Prostate gland (tissue), 2 donors: ENCODE data around the gene CPNE9. TPM values are rescaled to one million over a fixed set of nuclear protein-coding genes. Genes with fewer than 3 reads are reported as not detected.

Source experiments
- DNase-seq: peaks from one replicate; pipeline ENCODE4 v3.0.0-alpha.2; 2019; ENCODE audit warnings: low spot score
- H3K27ac ChIP-seq, 2 donors: fragments of 200-600 bp; sonication (generic); 2 replicates each; pipeline ENCODE4 v1.5.1; 2017 to 2019
- H3K27me3 ChIP-seq: fragments of 200-600 bp; sonication (generic); replicated peaks from 2 replicates; pipeline ENCODE4 v1.5.1; 2019; ENCODE audit not compliant: insufficient read depth
- H3K36me3 ChIP-seq, 2 donors: fragments of 200-600 bp; sonication (generic); 1 replicate in 1 of 2; 2 replicates in 1 of 2; pipeline versions ENCODE4 v1.5.1 to v1.8.1; 2017 to 2019
- H3K4me1 ChIP-seq: fragments of 200-600 bp; sonication (generic); replicated peaks from 2 replicates; pipeline ENCODE4 v1.5.1; 2019
- H3K4me3 ChIP-seq, 2 donors: fragments of 200-600 bp; sonication (generic); 2 replicates each; pipeline ENCODE4 v1.5.1; 2017 to 2019
- H3K9me3 ChIP-seq: fragments of 200-600 bp; sonication (generic); 2 replicates; pipeline ENCODE4 v1.5.1; 2017
- CTCF ChIP-seq, 4 experiments: fragments of 200-600 bp in 2 of 4; fragments of 450-650 bp in 2 of 4; sonication (generic) in 2 of 4; IDR thresholded peaks; 1 replicate in 3 of 4; 2 replicates in 1 of 4; pipeline ENCODE4 v1.5.1; 2016 to 2019; ENCODE audit warnings: antibody characterized with exemption in 4 of 4, mild to moderate bottlenecking in 2 of 4, moderate library complexity in 2 of 4
- POLR2A ChIP-seq: fragments of 450-650 bp; IDR thresholded peaks from one replicate; pipeline ENCODE4 v1.6.1; 2016; ENCODE audit warnings: antibody characterized with exemption, mild to moderate bottlenecking
- POLR2AphosphoS5 ChIP-seq: sonication (generic); formaldehyde crosslinking; IDR thresholded peaks from one replicate; pipeline ENCODE4 v1.6.1; 2017; ENCODE audit warnings: antibody characterized with exemption
- WGBS: methylation state at CpG from one replicate; pipeline ENCODE4 v1.1.5; 2018; 5-methylcytosine and 5-hydroxymethylcytosine counted together
- intact Hi-C: fragments of 100-400 bp; cut with DNase I; formaldehyde crosslinking; loops from one replicate; pipeline ENCODE4 v1.14.2; 2022
- total RNA-seq, 2 donors: library from RNA; depleted of rRNA; stranded (reverse); fragments of >200 nt; gene quantifications; one replicate each; pipeline ENCODE4 v1.1.0, GENCODE V29; 2016

CPNE9 gene
- total RNA-seq, 2 donors from 2014 or later, result not detected

DNA sequence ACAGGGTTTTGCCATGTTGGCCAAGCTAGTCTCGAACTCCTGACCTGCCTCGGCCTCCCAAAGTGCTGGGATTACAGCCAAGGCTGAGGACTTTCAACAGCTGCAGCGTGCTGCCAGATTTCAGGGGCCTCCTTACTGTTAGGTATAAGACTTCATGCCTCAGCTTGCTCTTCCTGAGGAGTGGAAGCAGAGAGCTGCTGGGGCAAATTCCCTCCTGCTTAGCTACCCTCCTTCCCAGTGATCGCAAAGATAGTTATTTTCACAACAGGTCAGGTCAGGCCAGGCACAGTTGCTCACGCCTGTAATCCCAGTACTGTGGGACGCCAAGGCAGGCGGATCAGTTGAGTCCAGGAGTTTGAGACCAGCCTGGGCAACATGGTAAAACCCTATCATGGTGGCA, 2.6 kb upstream of the CPNE9 start:
- no peak for DNase-seq
- Histone ChIP-seq H3K4me1 (peaks cover 7% of the 10 kb centered on the region), H3K27me3 (no peaks in the 10 kb centered on the region), H3K36me3 (peaks cover 3 to 5% of the 10 kb centered on the region in 2 donors), H3K27ac (no peak overlapping the region), H3K4me3 (no peak overlapping the region), H3K9me3 (no peaks in the 10 kb centered on the region)
- TF ChIP-seq POLR2AphosphoS5, result no peak
- TF ChIP-seq CTCF (IDR thresholded peaks at IDR 0.05), result no peak
- no peak for TF ChIP-seq POLR2A
- intact Hi-C loops, result no loop called here
- 76% methylated on average over 7 of the region's 7 CpGs for WGBS

GRCh38 chr3:9701711-9702110, 1.9 kb upstream of the CPNE9 start:
- H3K4me3 ChIP-seq, result no peak overlapping the region
- H3K27ac ChIP-seq, result no peak overlapping the region
- no peak for TF ChIP-seq POLR2A
- TF ChIP-seq POLR2AphosphoS5, result no peak
- TF ChIP-seq CTCF (IDR thresholded peaks at IDR 0.05), result no peak
- H3K4me1 ChIP-seq, result peaks cover 7% of the 10 kb centered on the region
- H3K36me3 ChIP-seq, result peaks cover 3 to 5% of the 10 kb centered on the region in 2 donors
- intact Hi-C loops, result no loop called here
- no peaks in the 10 kb centered on the region for H3K9me3 ChIP-seq
- DNase-seq, result no peak
- no peaks in the 10 kb centered on the region for H3K27me3 ChIP-seq
- WGBS, result 98% methylated on average over 10 of the region's 10 CpGs

DNA sequence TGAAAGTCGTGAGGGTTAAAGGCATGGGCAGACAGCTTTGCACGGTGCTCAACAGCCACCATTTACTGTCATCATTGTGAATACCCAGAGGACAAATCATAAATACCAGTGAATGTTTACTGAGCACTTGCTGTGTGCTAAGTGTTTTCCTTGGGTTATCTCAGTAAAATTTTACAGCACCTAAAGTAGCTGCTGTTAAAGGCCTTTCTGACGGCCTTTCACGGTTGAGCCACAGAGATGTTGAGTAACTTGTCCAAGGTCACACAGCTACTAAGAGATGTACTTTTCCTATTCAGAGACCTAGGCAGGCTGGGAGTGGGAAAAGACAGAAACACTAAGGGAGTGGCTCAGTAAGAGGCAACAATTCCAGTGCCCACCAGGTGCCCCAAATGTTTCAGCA, 393 bp upstream of the CPNE9 start:
- H3K4me3 ChIP-seq, result no peak overlapping the region
- no peaks in the 10 kb centered on the region for H3K27me3 ChIP-seq
- 67% methylated on average over 4 of the region's 4 CpGs for WGBS
- H3K4me1 ChIP-seq, result peaks cover 7% of the 10 kb centered on the region
- intact Hi-C loops, result no loop called here
- H3K27ac ChIP-seq, result no peak overlapping the region
- H3K36me3 ChIP-seq, result no peaks in the 10 kb centered on the region
- no peak for TF ChIP-seq POLR2AphosphoS5
- TF ChIP-seq POLR2A, result no peak
- no peak for TF ChIP-seq CTCF (IDR thresholded peaks at IDR 0.05)
- no peaks in the 10 kb centered on the region for H3K9me3 ChIP-seq
- DNase-seq, result no peak

DNA sequence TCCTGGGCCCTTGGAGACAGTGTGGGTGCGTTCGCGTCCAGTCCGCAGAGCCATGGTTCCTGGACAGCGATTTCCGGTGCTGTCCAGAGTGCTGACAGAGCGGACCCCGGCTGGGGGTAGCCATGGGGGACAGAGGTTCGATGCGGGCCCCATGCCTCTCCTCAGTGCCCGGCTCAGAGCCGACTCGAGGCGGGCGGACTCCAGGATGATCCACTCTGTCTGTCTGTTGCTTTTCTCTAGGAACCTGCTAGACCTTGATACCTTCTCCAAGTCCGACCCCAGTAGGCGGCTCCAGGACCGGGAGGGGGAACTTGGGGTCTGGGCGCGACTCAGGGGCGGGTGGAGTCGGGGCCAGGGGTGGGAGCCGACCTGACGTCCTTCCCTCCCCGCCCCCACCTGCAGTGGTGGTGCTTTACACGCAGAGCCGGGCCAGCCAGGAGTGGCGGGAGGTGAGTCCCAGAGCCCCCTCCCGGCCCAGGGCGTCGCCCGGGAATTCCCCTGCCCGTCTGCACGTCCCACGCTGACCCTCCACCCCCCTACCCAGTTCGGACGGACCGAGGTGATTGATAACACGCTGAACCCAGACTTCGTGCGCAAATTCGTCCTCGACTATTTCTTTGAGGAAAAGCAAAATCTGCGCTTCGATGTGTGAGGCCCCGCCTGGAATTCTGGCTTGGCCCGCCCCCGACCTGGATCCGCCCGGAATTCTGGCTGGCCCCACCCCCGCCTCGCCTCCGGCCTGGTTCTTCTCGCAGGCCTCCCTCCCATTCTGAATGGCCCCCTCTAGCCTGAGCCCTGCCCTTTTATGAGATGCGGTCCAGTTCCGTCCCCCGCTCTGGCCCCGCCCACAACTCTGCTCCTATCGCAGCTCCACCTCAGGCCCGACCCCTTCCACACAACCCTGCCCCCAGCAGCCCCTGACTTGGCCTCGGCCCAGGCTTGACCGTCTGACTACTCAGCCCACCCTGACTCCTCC, 1.0 kb downstream of the CPNE9 start:
- intact Hi-C loops, result no loop called here
- H3K27me3 ChIP-seq, result no peaks in the 10 kb centered on the region
- H3K4me1 ChIP-seq, result peaks cover 7% of the 10 kb centered on the region
- H3K27ac ChIP-seq, result no peak overlapping the region
- TF ChIP-seq CTCF (IDR thresholded peaks at IDR 0.05) (no peak), POLR2AphosphoS5 (no peak), POLR2A (no peak)
- no peak for DNase-seq
- H3K9me3 ChIP-seq, result no peaks in the 10 kb centered on the region
- H3K4me3 ChIP-seq, result peak overlapping the region; percentile 9 to 24
- under 1% methylated on average over 55 of the region's 62 CpGs for WGBS
- H3K36me3 ChIP-seq, result no peaks in the 10 kb centered on the region
